Activated CD8-positive, alpha-beta memory T cell treated with anti-CD3 and anti-CD28 coated beads for 4 hours (primary cell): Measurements from ENCODE around the gene TMEM129.

Experiments used
- DNase-seq, 2 donors: peaks; one replicate each; pipeline ENCODE4 v3.0.0-alpha.2; 2020; ENCODE audit warnings: low read depth in 2 of 2

TMEM129 gene

DNA sequence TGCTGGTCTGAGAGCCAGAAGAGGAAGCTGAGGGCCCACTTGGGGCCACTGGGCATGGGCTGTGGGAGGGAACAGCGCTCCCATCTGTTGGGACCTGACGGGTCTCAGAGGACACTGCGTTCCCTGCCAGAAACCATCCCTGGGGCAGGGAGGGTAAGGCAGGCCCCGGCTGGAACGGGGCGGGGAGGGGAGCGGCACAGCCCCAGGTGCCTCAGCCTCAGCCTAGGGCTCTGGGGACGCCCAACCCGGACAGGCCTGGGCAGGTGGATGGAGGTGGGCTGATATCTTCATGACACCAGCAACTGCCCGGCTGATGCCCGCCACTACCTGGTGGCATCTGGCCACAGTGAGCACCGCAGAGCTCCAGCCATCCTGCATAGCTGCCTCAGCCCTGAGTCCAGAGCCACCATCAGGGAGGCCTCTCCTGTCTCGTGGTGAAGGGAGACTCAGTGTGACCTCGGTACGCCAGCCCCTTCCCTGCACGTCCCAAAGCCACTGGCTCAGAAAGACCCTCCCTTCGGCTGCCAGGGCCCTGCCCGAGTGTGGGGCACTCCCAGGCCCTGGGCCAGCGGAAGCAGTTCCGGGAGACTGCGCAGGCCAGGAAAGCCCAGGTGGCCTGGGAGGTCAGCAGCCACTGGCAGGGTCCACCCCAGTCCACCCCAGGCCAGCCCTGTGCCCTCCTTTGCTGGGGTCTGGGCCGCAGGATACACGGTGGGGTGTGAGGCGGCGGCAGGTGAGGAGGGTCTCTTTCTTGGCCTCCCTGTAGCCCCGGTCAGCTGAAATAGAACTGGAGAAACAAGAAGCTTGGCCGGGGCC, 37.4 kb upstream of the TMEM129 start:
- no peak for DNase-seq

DNA sequence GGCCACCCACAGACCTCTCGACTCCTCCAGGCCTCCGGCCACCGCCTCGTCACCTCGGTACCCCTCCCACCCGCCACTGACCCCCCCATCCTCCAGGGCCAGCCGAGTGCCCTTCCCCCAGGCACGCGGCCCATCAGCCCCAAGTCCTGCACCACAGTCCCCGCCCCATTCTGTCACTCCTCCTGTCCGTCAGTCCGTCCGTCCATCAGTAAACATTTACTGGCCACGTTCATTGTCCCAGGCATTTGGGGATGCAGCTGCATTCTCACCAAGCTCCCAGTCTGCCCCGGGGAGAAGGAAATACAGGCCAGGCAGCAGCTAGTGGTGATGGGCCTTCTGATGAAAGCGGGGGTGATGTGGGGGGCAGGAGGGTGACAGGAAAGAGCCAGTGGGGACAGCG, 36.7 kb upstream of the TMEM129 start:
- no peak for DNase-seq

DNA sequence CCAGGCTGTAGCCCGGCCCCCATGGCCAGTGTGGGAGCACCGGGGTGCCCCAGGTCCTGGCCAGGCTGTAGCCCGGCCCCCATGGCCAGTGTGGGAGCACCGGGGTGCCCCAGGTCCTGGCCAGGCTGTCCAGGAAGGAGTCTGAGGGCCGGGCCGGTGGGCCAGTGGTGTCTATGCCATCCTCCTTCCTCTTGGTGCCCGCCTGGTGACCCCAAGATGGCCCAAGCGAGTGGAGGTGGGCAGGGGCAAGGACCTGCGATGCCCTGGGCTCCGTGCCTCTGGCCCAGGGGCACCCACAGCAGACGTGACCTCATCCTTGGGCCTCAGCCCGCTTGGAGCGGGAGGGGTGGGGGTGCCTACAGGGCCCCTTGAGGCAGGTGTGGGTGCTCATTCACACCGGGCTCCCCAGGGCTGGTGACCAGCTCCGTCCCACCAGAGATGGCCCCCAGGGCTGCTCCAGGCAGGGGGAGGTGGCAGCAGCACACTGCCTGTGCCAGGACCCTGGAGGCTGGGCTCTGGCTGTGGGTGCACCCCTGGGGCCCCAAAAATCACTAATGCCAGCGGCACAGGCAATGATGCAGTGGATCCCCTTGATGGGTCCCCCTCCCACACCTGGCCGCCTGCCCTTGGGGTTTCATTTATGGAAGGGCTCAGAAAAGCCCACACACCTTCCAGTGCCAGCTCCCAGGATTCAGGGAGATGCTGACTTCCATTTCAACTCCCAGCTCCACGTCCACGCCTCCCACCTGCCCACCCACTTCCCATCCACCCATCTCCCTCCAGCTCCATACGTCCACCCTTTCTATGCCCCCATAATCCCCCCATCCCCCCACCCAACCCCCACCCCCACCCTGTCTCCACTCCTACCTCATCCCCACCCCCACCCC, 36.0 kb upstream of the TMEM129 start:
- no peak for DNase-seq

DNA sequence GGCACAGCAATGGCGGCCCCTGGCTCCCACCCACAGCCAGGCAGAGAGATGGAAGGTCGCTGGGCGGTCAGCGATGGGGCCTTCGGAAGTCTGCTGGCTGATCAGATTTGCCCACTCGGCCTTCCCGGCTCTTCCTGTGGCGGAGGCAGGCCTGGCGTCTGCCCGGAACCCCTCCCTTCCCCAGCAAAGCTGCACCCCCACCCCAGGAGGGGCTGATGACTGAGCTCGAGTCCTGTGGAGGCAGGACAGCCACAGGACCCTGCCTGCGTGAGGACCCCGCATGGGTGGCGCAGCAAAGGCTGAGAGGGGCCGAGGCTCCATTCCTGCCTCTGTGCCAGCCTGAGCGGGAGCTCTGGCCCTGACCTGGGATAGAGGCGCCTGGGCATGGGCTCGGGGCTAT, 35.0 kb upstream of the TMEM129 start:
- no peak for DNase-seq

DNA sequence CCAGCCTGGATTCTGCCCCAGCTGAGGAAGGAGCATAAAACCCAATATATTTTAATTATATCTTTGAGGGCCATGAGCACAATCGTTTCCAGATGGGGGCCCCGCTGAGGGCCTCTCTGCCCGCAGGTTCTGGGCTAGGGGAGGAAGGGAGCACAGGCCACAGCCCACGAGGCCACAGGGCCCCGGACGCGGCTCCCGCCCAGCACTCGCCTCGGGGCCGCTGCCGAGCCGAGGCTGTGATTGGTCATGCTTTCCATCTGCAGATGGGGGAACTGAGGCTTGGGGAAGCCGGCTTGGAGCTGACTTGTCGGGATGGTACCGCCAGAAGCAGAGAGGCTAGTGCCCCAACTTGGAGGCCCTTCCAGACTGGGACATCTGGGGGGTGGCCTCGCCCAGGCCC, 34.2 kb upstream of the TMEM129 start:
- no peak for DNase-seq

DNA sequence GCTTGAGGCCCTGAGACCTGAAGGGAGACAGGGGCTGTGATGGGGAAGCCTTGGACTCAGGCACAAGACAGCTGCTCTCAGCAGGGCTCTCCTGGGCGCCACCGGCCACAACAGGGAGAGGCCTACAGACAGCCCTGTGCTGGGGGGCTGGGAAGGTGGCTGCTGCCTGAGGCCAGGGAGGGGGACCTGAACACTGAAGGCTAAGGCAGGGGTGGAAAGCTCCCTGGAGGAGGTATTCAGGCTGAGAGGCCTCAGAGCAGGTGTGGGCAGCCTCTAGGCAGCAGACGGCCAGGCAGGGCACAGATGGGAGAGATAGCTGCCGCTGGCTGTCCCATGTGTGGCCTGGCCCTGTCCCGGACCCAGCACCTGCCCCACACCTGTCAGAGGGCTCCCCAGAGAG, 33.2 kb upstream of the TMEM129 start:
- DNase-seq, result no peak

DNA sequence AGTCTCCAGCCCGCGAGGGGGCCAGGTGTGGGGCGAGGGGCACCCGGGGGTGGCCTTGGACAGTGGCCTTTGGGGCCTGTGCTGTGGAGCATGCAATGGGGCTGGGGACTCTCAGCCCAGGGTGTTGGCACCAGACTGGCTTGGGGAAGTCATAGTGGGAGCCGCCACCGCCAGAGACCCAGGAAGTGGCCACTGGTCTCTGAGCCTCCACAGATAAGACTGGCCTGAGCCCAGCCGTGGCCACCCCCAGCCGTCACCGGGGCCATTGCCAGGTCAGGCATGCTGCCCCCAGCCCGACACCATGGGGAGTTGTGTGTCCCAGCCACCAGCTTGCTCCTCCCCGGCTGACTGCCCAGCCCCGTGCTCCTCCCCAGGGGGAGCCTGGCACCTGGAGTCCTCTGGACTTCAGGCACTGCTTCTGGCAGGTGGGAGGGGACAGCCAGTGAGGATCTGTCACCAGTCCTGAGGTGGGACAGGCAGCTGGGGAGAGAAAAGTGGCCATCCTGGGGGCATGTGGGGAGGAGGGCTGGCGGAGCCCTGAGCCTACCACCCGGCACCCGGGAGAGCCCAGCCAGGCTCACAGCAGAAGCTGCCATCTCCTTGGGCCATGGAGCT, 32.7 kb upstream of the TMEM129 start:
- DNase-seq, result no peak

DNA sequence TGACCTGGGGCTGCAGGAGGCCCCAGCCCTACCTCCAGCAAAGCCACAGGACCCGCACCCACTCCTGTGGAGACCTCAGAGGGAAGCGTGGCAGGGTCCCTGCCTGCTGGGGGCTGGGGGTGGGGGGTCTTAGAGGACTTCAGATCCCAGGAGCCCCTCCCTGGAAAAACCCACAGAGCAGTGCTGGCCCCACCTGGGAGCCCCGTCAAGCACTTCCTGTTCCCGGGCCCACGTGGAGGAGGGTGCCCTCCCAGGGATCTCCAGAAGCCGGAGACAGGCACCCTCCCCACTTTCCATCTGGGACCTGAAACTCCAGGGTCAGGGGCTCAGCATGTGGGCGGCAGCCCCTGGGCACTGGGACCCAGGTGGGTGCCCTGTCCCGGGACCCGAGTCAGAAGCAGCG, 32.2 kb upstream of the TMEM129 start:
- no peak for DNase-seq

DNA sequence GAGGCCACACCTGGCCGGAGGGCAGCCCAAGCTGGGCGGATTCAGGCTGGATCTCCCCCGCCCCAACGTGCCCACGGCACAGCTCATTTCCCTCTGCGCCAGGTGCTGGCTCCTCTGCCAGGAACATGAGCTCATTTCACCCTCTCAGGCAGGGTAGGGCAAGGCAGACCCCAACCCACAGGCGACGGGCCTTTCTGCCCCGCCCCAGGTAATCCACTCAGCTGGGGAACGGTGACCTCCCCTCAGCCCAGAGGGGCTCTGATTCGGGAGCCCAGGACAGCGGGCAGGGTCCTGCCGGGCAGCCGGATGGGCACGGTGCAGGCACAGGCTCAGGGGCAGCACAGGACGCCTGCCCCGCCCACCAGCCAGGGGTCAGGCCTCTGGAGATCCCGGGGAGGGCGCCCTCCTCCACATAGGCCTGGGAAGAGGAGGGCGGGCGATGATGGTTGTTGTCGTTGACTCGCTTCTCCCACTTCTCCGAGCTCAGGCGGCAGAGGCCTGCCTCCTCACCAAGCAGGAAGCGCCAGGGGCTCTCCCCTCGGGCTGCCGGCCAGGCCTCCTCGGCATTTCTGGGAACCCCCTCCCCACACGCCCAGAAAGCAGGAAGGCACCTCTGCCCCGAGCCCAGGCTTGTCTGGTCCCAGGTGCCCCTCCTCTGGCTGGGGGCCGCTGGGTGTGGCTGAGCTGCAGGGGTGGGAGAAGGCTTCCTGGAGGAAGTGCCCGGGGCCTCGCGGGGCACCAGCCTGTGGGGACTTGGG, 31.3 kb upstream of the TMEM129 start:
- no peak for DNase-seq

DNA sequence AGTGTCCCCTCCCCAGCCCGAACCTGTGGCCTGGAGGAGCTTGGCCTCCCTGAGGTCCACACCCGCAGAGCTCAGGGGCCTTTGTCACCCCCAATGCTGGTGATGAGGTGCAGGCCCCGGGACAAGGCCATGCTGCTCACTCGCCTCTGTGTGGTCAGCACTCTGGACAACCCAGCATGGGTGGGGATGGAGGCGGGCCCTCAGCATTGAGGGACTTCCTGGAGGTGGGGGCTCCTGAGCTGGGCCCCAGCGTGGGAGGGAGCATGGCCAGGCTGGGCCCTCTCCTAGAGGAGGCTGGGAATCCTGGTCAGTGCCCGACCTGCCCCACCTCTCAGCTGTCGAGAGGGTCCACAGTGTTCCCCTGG, 30.8 kb upstream of the TMEM129 start:
- no peak for DNase-seq

DNA sequence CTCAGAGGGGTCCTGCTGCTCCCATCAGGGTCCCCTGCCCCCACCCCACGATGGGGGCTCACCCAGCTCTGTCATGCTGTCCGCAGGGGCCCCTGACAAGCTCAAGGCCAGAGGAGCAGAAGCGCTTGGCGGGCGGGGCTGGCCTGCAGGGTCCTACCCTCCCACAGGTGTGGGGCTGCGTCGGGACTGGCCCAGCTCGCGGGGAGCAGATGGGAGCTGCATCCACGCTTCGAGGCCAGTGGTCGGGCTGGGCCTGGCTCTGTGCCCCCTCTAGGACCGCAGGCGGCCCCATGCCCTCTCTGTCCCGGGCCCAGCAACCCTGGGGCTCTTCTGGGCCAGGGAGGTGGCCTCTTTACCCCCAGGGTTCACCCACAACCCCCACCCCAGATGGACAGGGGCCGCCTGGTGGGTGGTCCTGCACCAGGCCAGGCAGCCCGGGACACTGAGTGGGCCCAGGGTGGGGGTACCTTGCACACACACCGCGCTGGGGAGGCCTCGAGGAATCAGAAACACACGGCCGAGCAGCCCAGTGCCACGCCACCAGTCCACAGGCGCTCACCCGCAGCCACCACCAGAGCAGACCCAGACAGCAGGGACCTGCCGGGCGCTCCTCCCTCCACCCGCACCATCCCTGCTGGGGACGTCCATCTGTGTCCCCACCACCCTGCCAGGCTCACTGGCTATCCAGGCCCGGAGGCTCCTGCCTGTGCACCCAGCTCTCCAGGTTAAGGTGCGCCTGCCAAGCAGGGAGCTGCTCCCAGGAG, 30.2 kb upstream of the TMEM129 start:
- DNase-seq, result no peak

DNA sequence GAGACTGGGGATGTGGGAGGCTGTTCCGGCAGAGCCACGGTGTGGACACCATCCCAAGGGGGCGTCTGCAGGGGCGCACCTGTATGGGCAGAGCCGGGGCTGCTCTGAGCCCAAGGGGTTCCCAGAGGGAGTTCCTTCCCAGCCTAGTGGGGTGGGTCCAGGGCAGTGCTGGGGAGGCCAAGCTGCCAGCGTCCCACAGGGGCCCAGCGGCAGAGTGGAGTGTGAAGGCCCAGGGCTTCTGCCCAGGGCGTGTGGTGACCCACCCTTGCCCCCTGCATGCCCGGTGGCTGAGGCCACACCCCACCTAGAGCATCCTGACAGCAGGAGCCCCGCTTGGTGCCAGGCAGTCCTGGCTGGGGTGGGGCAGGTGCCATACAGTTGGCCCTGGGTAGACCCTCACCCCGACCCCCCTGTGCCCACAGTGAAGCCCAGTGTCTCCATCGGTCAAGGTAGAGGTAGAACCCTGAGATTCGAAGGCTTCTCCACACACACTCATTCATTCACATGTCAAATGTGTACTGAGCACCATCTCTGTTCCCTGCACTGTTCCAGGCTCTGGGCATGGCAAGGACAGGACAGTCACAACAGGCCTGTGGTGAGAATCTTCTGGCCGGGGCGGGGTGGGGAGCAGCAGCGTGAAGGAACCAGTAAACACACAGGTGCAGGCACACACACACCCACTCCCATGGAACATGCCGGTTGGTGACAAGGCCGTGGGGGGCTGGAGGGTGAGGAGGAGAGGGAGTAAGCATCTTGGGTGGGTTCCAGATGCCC, 29.4 kb upstream of the TMEM129 start:
- DNase-seq, result no peak

DNA sequence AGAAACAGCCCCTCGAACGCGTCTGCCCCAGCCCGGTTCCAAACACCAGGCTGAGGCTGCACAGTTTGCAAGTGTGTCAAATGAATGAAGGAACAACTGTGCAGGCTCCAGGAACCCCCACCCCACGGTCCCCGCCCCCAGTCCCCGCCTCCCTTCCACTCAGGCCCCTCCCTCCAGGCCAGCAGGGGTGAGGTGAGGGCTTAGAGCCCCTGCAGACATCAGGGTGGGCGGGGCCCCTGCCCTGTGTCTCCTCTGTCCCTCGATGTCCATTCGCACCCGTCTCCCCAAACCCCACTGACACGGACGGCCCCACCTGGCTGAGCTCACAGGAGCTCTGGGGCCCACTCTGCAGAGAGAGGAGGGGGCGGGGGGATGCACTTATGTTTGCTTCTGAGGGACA, 28.7 kb upstream of the TMEM129 start:
- DNase-seq, result no peak

DNA sequence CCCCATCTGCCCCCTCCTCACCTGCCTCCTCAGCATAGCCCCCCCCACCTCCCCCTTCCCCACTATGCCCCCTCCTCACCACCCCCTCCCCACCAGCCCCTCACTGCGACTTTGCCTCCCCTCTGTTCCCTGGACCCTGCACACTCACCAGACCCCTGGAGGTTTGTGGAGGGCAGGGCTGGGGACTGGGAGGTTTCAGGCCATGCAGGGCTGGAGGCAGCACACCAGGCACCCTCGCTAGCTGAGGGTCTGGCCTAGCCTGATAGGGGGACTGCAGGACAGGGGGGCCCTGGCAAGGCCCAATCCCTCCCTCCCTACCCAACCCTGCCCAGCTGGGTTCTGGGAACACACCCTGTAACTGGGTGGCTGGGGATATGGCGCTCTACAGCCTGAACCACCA, 28.2 kb upstream of the TMEM129 start:
- DNase-seq, result no peak

DNA sequence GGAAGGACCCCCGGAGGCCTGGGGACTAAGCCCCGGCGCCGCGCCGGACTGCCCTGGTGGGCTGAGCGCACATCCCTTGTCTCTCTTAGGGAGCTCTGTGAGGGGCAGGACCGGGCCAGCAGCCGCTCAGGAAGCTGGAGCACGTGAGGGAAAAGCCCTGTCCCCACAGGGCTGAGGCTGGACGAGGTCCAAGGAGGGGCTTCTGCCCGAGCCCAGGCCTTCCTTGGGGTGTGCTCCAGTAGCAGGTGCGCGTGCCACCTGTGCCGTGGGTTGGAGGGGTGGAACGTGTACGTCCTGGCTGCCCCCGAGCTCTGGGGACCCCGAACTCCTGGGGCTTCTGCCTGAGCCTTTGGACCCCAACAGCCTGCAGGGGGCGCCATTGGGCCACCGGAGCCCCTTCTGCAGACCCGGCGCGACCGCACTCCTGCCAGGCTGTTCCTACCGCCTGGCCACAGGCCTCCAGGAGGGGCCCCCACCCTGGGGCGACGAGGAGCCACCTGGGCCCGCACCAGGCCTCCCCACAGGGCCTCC, 27.4 kb upstream of the TMEM129 start:
- peak; percentile 43 to 56 for DNase-seq

DNA sequence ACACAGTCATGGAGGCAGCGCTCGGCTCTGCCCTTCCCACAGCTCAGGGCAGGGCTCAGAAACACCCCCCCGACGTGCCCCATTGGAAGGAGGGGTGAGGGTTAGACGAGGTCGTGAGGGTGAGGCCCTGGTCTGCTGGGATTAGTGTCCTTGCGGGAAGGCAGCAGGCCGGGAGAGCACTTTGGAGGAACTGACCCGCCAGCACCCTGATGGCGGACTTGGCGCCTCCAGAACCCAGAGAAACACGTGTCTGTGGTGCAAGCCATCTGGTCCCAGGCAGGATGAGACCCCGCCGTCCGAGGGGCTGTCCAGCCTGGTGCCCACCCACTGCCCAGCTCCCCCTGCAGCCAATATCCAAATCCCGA, 26.5 kb upstream of the TMEM129 start:
- no peak for DNase-seq

DNA sequence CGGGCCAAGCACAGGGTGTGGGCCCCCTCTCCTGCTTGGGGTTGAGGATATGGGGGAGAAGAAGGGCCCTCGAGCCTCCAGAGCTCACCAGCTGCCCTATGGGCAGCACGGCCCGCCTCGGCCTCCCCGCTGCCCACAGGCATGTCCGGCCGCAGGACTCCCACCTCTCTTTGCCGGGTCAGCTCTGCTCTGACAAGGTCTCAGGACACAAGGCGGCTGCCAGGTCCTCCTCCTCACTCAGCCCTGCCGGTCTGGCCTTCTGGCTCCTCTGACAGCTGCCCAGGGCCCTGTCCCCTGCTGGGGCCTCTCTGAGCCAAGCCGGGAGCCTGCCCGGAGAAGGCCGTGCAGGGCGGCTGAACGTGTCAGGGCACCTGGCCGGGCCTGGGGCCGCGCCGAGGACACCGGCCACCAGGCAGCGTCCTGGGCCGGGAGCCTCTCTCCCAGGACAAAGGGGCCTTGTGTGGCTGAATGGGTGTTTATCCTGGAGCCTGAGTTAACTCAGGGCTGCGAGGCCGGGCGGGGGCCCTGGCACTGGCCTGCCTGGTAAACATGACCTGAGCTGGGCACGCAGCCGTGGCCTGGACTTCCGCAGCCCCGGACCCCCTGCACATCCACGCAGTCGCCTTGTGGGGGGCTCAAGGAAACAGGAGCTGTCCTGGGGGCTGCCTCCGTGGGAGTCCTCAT, 25.9 kb upstream of the TMEM129 start:
- DNase-seq, result no peak

DNA sequence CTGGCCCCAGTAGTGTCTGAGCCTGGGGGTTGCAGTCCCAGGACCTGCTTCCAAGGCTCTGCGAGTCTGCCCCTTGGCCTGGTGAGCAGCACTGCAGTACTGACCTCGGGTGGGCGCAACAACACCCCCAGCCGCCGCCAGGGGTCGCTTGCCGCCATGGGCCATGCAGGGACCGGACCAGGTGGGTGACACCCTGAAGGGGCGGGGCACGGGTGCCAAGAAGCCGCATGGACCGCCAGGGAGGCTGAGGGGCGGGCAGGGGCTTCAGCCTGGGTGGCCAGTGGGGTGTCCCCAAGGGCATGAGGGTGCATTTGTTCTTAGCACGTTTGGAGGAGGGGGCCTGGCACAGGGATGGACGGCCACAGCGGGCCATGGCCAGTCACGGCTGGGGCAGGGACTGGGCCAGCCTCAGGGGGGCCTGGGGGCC, 25.2 kb upstream of the TMEM129 start:
- peak; percentile 57 to 58 for DNase-seq

DNA sequence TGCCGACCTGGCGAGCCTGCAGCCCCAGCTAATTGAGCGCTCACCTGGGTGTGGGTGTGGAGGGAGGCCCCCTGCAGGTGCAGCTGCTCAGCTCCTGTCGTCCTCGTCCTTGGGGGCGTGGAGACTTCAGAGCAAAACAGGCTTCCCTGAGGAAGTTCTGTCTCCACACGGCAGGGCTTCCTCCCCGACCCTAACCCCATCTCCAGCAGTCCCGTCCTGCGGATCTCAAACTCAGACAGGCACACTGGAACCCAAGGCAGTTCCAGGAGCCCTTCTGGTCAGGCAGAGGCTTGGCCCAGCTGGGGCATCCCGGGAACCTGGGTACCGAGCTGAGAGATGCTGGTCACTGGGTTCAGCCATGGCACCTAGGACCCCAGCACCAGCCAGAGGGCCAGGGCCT, 24.6 kb upstream of the TMEM129 start:
- no peak for DNase-seq

DNA sequence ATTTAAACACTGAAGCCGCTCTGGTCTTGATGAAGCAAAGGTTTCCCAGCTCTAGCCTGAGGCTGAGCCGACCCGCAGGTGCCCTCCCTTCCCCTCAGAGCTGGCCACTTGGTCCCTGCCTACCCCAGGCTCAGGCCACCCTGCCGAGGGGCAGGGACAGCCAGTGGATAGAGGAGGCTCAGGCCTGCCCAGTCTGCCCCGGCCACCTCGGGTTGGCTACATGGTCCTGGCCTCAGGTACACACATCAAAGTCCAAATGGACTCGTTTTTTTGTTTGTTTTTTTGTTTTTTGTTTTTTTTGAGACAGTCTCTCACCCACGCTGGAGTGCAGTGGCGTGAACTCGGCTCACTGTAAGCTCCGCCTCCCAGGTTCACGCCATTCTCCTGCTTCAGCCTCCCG, 24.0 kb upstream of the TMEM129 start:
- DNase-seq, result no peak
